Mammary epithelial cell (primary cell): ENCODE data around the gene ANKS1B.

ENCODE experiments used
- EZH2 ChIP-seq: IDR thresholded peaks from 2 replicates; pipeline ENCODE4 v1.6.1; 2012; ENCODE audit warnings: low read length, inconsistent platforms, borderline replicate concordance
- TF ChIP-seq, protein P1 (sequence below), 2 donors: IDR thresholded peaks in 1 of 2; conservative IDR thresholded peaks in 1 of 2; 2 replicates each; pipeline ENCODE4 v1.5.1; 2011 to 2012; ENCODE audit warnings: inconsistent platforms in 2 of 2, low read length in 2 of 2, mild to moderate bottlenecking in 2 of 2, control low read depth in 1 of 2, low read depth in 1 of 2; ENCODE audit not compliant: insufficient read depth in 1 of 2; ENCODE audit errors: extremely low read depth in 1 of 2

DNA sequence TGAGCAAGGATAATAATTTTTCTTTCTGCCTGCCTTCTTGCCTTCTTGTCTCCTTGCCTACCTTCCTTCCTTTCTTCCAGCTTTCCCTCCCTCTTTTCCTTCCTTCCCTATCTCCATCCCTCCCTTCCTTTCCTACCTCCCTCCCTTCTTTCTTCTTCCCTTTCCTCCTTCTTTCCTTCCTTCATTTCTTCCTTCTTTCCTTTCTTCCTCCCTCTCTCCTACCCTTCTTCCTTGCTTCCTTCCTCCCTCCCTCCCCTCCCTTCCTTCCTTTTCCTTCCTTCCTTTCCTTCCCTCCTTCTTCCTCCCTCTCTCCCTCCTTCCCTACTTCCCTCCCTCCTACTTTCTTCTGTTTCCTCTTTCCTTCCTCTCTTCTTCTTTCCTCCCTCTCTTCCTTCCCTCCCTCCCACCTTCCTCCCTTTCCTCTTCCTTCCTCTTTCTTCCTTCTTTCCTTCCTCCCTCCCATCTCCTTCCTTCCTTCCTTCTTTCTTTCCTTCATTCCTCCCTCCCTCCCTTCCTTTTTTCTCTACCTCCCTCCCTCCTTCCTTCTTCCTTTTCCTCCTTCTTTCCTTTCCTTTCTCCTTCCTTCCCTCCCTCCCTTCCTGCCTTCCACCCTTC is 1009.9 kb downstream of the ANKS1B start:
- TF ChIP-seq, protein P1, sequence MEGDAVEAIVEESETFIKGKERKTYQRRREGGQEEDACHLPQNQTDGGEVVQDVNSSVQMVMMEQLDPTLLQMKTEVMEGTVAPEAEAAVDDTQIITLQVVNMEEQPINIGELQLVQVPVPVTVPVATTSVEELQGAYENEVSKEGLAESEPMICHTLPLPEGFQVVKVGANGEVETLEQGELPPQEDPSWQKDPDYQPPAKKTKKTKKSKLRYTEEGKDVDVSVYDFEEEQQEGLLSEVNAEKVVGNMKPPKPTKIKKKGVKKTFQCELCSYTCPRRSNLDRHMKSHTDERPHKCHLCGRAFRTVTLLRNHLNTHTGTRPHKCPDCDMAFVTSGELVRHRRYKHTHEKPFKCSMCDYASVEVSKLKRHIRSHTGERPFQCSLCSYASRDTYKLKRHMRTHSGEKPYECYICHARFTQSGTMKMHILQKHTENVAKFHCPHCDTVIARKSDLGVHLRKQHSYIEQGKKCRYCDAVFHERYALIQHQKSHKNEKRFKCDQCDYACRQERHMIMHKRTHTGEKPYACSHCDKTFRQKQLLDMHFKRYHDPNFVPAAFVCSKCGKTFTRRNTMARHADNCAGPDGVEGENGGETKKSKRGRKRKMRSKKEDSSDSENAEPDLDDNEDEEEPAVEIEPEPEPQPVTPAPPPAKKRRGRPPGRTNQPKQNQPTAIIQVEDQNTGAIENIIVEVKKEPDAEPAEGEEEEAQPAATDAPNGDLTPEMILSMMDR (conservative IDR thresholded peaks at IDR 0.05 in 1 of 2, IDR thresholded peaks at IDR 0.05 in 1 of 2; ENCODE audit: extremely low read depth in 1 of 2, insufficient read depth in 1 of 2, low read depth in 1 of 2, low read length in 2 of 2): no peak
- no peak for TF ChIP-seq EZH2
